HepG2 (cell line): ENCODE data around the gene ATP6V1G2. TPM values are rescaled to one million over a fixed set of nuclear protein-coding genes. Genes with fewer than 3 reads are reported as not detected.

Experiments used
- ATF6 ChIP-seq: sonication (generic); formaldehyde crosslinking; conservative IDR thresholded peaks from 2 replicates; pipeline ENCODE4 v1.4.0; 2020; ENCODE audit warnings: missing genetic modification reagents
- CENPX ChIP-seq: sonication (generic); formaldehyde crosslinking; IDR thresholded peaks from 2 replicates; pipeline ENCODE4 v1.9.0; 2021; ENCODE audit warnings: mild to moderate bottlenecking, missing genetic modification reagents, moderate library complexity
- ELF3 ChIP-seq: IDR thresholded peaks from 2 replicates; pipeline ENCODE4 v1.6.1; 2016; ENCODE audit warnings: missing genetic modification reagents, missing compliant biosample characterization
- GATA4 ChIP-seq: sonication (generic); IDR thresholded peaks from 2 replicates; pipeline ENCODE4 v1.6.1; 2016; ENCODE audit warnings: antibody characterized with exemption, low read depth, borderline replicate concordance
- GFI1 ChIP-seq: sonication (generic); formaldehyde crosslinking; IDR thresholded peaks from 2 replicates; pipeline ENCODE4 v1.5.0; 2020; ENCODE audit warnings: missing genetic modification reagents, mild to moderate bottlenecking, borderline replicate concordance
- MAF1 ChIP-seq: sonication (generic); formaldehyde crosslinking; IDR thresholded peaks from 2 replicates; pipeline ENCODE4 v1.5.0; 2020; ENCODE audit warnings: missing genetic modification reagents, borderline replicate concordance
- MED1 ChIP-seq: sonication (generic); formaldehyde crosslinking; IDR thresholded peaks from 2 replicates; pipeline ENCODE4 v1.4.0; 2020; ENCODE audit warnings: missing genetic modification reagents
- NR1H2 ChIP-seq: sonication (generic); formaldehyde crosslinking; IDR thresholded peaks from 2 replicates; pipeline ENCODE4 v1.8.1; 2022; ENCODE audit warnings: low read depth, missing genetic modification reagents, borderline replicate concordance
- NR2C2 ChIP-seq: sonication (generic); formaldehyde crosslinking; IDR thresholded peaks from 2 replicates; pipeline ENCODE4 v1.4.0; 2020; ENCODE audit warnings: missing genetic modification reagents, mild to moderate bottlenecking, moderate library complexity, borderline replicate concordance
- POLR2G ChIP-seq: fragments of 200-400 bp; formaldehyde crosslinking; IDR thresholded peaks from 2 replicates; pipeline ENCODE4 v1.6.1; 2018; ENCODE audit warnings: mild to moderate bottlenecking, low read depth, low read length, moderate library complexity
- SAFB2 ChIP-seq: sonication (generic); formaldehyde crosslinking; IDR thresholded peaks from 2 replicates; pipeline ENCODE4 v1.5.1; 2020; ENCODE audit warnings: missing genetic modification reagents, low read depth, mild to moderate bottlenecking, borderline replicate concordance
- SMC3 ChIP-seq: IDR thresholded peaks from 2 replicates; pipeline ENCODE4 v1.6.1; 2011; ENCODE audit warnings: low read length, improper control_type of control experiment
- SRSF9 ChIP-seq: fragments of 200-400 bp; formaldehyde crosslinking; IDR thresholded peaks from 2 replicates; pipeline ENCODE4 v1.6.1; 2018; ENCODE audit warnings: borderline replicate concordance, mild to moderate bottlenecking, low read depth, low read length; ENCODE audit not compliant: insufficient read depth, poor library complexity, severe bottlenecking
- ZNF205 ChIP-seq: IDR thresholded peaks from 2 replicates; pipeline ENCODE4 v1.6.1; 2018; ENCODE audit warnings: missing biosample characterization, missing genetic modification reagents
- ZNF207 ChIP-seq: fragments of 450-650 bp; IDR thresholded peaks from 2 replicates; pipeline ENCODE4 v1.6.1; 2016; ENCODE audit warnings: antibody characterized with exemption, borderline replicate concordance
- ZNF3 ChIP-seq: IDR thresholded peaks from 2 replicates; pipeline ENCODE4 v1.7.0; 2017; ENCODE audit warnings: inconsistent platforms
- ZNF34 ChIP-seq: sonication (generic); formaldehyde crosslinking; IDR thresholded peaks from 2 replicates; pipeline ENCODE4 v1.4.0; 2020; ENCODE audit warnings: mild to moderate bottlenecking, missing genetic modification reagents, borderline replicate concordance
- ZNF746 ChIP-seq: sonication (generic); formaldehyde crosslinking; IDR thresholded peaks from 2 replicates; pipeline ENCODE4 v1.8.0; 2022; ENCODE audit warnings: mild to moderate bottlenecking, missing genetic modification reagents
- ZNF775 ChIP-seq: sonication (generic); formaldehyde crosslinking; IDR thresholded peaks from 2 replicates; pipeline ENCODE4 v1.4.0; 2020; ENCODE audit warnings: missing genetic modification reagents, mild to moderate bottlenecking, moderate library complexity, borderline replicate concordance
- ZNF788 ChIP-seq: sonication (generic); formaldehyde crosslinking; IDR thresholded peaks from 2 replicates; pipeline ENCODE4 v1.5.0; 2020; ENCODE audit warnings: mild to moderate bottlenecking, missing genetic modification reagents, borderline replicate concordance
- polyA plus RNA-seq, 8 experiments: library from polyadenylated mRNA; depleted of rRNA in 3 of 8; stranded (reverse) in 7 of 8; unstranded in 1 of 8; fragments of >200 nt; fragmentation: Illumina TruSeq in 4 of 8; extraction: Trizol in 4 of 8; gene quantifications; 2 replicates each; pipeline versions ENCODE4 v1.2.1 to v1.2.3, GENCODE V29; 2011 to 2016; ENCODE audit warnings: low read depth in 4 of 8, missing spikeins in 1 of 8, mixed read lengths in 1 of 8; ENCODE audit not compliant: insufficient read depth in 1 of 8
- total RNA-seq, 5 experiments: library from RNA; depleted of rRNA; stranded (reverse); fragments of >200 nt; fragmentation: Illumina TruSeq; extraction: Trizol; gene quantifications; 2 replicates each; pipeline ENCODE4 v1.2.3, GENCODE V29; 2016; ENCODE audit warnings: low read depth in 1 of 5
- TF ChIP-seq, protein P1 (sequence below): sonication (generic); formaldehyde crosslinking; IDR thresholded peaks from 2 replicates; pipeline ENCODE4 v1.4.0; 2020; ENCODE audit warnings: missing genetic modification reagents
- TF ChIP-seq, protein P2 (sequence below): sonication (generic); formaldehyde crosslinking; IDR thresholded peaks from 2 replicates; pipeline ENCODE4 v1.4.0; 2020; ENCODE audit warnings: missing genetic modification reagents

ATP6V1G2 gene
- total and polyA plus RNA-seq, 2 of the 13 experiments (the other 11 are each of a cell fraction or from before 2014, with no cell fraction given), result 0.27 to 0.83 TPM

- TF ChIP-seq ZNF205 (0 out of 2 replicates have a peak, but pooled peaks have one; percentile 32), ZNF34 (CRISPR knock-in tag) (no peak), GFI1 (CRISPR knock-in tag) (no peak), MED1 (CRISPR knock-in tag) (no peak; the same call in 1 of the 2 replicates), ZNF207 (no peak), ELF3 (CRISPR knock-in tag) (peak; percentile 49; the same call in 1 of the 2 replicates), GATA4 (no peak), POLR2G (no peak), MAF1 (no peak), SRSF9 (no peak), SMC3 (peak; percentile 91), ZNF788 (no peak), ZNF746 (CRISPR knock-in tag) (peak; percentile 19; the same call in 1 of the 2 replicates), CENPX (CRISPR knock-in tag) (no peak), ZNF775 (CRISPR knock-in tag) (no peak), NR1H2 (no peak), ATF6 (CRISPR knock-in tag) (no peak), NR2C2 (no peak), ZNF3 (CRISPR knock-in tag) (no peak), SAFB2 (CRISPR knock-in tag) (no peak)
- TF ChIP-seq, protein P1, sequence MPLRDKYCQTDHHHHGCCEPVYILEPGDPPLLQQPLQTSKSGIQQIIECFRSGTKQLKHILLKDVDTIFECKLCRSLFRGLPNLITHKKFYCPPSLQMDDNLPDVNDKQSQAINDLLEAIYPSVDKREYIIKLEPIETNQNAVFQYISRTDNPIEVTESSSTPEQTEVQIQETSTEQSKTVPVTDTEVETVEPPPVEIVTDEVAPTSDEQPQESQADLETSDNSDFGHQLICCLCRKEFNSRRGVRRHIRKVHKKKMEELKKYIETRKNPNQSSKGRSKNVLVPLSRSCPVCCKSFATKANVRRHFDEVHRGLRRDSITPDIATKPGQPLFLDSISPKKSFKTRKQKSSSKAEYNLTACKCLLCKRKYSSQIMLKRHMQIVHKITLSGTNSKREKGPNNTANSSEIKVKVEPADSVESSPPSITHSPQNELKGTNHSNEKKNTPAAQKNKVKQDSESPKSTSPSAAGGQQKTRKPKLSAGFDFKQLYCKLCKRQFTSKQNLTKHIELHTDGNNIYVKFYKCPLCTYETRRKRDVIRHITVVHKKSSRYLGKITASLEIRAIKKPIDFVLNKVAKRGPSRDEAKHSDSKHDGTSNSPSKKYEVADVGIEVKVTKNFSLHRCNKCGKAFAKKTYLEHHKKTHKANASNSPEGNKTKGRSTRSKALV (CRISPR knock-in tag), result no peak
- TF ChIP-seq, protein P2, sequence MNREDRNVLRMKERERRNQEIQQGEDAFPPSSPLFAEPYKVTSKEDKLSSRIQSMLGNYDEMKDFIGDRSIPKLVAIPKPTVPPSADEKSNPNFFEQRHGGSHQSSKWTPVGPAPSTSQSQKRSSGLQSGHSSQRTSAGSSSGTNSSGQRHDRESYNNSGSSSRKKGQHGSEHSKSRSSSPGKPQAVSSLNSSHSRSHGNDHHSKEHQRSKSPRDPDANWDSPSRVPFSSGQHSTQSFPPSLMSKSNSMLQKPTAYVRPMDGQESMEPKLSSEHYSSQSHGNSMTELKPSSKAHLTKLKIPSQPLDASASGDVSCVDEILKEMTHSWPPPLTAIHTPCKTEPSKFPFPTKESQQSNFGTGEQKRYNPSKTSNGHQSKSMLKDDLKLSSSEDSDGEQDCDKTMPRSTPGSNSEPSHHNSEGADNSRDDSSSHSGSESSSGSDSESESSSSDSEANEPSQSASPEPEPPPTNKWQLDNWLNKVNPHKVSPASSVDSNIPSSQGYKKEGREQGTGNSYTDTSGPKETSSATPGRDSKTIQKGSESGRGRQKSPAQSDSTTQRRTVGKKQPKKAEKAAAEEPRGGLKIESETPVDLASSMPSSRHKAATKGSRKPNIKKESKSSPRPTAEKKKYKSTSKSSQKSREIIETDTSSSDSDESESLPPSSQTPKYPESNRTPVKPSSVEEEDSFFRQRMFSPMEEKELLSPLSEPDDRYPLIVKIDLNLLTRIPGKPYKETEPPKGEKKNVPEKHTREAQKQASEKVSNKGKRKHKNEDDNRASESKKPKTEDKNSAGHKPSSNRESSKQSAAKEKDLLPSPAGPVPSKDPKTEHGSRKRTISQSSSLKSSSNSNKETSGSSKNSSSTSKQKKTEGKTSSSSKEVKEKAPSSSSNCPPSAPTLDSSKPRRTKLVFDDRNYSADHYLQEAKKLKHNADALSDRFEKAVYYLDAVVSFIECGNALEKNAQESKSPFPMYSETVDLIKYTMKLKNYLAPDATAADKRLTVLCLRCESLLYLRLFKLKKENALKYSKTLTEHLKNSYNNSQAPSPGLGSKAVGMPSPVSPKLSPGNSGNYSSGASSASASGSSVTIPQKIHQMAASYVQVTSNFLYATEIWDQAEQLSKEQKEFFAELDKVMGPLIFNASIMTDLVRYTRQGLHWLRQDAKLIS (CRISPR knock-in tag), result no peak
Observed at GRCh38 chr6:31546339-31546957, at the start of gene ATP6V1G2 (continued).
